NCI-H2196 (cell line): ENCODE results near the gene SDHA.
"Not testable (repeated sequence)": the region's sequence is repeated elsewhere in the genome, so short reads cannot be mapped to it uniquely, and the experiment has no call there.

Experiments
- DNase-seq: peaks from one replicate; lab custom pipeline; 2025; ENCODE audit not compliant: unreplicated experiment; lab: John Stamatoyannopoulos, UW

SDHA gene

DNA sequence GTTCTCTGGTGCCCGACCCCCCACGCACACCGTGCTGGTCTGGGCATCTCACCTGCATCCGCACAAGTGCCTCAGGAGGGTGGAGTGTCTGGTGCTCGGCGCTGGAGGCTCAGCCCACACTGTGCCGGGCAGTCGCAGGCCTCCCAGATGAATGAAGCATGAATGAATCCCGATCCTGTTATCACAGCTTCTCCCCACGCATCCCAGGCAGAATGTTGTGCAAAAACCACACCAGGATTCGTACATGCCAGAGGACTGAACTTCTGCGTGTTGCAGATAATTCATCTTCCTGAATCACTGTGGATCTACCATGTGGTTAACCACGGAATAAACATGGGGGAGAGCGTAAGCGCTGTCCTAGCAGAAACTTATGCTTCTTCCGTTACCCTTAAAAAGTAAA lies 78.8 kb downstream of the SDHA start:
- DNase-seq: not testable (repeated sequence)

DNA sequence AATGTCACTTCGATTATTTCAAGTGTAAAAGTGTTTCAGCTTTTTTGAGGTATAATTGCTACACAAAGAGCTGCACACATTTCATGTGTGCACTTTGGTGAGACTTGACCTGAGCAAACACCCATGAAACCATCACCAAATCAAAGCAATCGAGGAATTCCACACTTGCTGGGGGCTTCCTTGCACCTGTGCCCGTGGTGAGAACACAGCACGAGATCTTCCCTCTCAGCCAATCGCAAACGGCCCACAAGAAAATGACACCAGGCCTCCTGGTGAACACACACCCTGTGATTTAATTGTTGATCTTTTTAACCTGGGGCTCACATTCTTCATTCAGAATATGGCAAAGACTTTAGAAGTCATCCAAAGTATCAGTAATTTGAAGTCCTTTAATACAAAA lies 79.3 kb downstream of the SDHA start:
- DNase-seq: not testable (repeated sequence)

DNA sequence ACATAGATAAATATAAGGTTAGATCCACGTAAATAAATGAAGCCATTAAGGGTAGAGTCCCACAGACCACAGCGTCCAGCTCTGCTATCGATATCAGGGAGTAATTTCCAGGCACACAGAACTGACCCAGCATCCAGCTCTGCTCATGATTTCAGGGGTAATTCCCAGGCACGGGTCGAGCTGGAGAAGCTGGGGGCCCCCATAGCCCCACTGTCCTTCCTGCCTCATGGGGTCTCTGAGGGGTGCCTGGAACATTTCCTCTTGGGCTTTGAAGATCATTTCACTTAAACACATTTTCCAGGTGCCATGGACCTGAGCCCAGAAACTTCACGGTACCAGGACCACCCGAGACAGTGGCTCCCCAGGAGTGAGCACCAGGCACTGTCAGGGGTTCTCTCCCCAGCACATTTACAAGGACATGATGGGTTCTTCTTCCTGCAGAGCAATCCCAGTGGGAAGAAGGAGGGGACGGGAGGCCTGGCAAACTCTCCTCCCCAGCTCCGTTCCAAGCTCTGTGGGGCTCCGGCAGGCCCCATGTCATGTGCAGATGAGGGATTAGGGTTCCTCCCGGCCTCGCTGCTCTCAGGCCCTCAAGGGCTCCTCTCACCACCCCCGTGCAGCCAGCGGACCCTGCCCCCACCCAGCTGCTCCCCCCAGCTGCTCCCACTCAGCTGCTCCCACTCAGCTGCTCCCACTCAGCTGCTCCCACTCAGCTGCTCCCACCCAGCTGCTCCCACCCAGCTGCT lies 80.0 kb downstream of the SDHA start:
- not testable (repeated sequence) for DNase-seq

DNA sequence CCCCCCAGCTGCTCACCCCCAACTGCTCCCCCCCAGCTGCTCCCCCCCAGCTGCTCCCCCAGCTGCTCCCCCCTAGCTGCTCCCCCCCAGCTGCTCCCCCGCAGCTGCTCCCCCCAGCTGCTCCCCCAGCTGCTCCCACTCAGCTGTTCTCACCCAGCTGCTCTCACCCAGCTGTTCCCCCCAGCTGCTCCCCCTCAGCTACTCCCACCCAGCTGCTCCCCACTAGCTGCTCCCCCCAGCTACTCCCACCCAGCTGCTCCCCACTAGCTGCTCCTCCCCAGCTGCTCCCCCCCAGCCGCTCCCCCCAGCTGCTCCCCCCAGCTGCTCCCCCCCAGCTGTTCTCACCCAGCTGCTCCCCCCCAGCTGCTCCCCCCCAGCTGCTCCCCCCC lies 80.6 kb downstream of the SDHA start:
- no peak for DNase-seq

DNA sequence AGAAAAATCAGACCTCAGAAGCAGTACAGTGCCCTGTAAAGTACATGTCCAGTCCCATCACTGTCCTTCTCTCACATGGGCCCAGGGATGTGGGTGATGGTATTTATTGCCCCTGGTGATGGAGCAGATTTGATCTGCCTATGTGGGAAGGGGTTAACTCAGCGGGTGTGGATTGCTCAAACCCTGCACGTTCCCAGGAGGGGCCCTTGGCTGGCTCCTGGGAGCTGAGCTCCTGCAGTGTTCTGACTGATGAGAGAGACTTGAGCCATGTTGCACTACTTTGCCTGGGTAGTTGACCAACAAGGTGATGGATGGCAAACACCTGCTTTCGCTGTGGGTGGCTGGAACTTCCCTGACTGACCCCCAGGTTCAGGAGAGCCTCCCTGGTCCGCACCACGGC lies 81.8 kb downstream of the SDHA start:
- not testable (repeated sequence) for DNase-seq

DNA sequence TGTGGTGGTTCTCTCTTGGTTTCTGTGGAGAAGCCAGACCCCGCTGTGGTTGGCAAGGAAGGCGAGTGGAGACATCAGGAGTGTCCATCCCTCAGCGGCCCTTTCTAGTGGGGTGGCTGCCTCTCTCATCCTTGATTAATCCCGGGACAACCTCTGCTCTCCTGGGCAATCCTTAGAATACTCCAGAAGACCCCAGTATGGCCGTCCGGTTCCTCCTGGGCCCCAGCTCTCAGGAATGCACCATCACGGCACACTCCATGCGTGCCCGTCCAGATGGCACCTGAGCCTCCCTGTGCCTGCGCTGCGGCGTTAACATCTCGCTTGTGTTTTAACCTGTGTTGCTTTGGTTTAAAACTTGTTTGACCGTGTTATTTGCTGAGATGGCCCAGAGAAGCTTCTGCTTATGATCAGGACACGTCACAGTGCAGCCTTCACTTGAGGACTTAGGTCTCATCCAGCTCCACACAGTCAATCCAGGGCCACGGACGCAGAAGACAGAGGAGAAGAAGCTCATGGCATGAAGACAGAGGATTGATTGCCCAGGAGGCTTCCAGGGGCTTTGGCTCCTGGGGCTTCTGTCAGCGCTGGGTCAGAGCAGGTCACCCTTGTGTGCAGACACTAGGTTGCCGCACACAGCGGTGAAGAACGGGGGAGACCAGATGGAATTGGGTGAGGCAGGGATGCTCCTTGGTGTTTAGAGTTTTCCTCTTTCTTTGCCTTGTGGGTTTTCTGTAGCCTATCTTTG lies 82.7 kb downstream of the SDHA start:
- not testable (repeated sequence) for DNase-seq

DNA sequence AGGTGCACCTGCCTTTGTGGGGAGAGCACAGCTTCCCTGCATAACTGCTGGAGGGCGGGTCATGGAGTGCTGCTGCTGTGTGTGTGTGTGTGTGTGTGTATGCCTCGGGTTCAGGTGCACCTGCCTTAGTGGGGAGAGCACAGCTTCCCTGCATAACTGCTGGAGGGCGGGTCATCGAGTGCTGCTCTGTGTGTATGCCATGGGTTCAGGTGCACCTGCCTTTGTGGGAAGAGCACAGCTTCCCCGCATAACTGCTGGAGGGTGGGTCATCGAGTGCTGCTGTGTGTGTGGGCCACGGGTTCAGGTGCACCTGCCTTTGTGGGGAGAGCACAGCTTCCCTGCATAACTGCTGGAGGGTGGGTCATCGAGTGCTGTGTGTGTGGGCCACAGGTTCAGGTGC lies 84.3 kb downstream of the SDHA start:
- DNase-seq: peak; percentile 70

DNA sequence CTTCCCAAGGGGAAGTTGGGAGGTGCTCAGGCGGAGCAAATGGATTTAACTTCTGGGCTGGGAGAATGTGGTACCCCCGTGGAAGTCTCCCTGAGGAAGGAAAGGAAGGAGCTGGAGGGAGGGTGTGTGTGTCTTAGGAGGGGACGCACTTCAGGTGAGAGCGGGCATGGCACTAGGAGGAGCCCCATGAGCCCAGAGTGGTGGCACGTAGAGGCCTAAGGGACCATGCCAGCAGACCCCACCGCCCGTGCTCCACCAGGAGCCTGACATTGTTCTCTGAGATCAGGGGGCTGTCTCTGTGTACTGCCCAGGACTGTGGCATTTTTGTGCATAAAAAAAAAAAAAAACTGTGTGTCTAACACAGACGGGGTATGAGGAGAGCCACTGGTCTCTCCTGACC lies 84.8 kb downstream of the SDHA start:
- DNase-seq: no peak

DNA sequence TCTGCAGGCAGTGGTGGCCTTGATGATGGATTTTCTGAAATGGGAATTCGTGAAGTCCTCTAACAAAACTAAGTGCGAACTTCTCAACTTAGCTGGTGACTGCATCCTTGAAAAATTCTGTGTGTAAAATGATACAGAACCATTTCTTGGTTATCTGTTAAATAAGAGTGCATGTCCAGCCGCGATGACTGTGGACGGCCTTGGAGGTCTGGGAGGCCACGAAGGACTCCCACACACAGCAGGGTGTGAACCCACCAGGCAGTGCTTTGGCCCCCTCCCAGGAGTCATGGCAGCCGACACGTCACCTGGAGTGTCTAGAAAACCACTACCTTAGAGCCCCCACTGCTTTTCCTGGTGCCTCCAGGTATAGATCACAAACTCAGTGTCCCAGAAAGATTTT lies 85.6 kb downstream of the SDHA start:
- DNase-seq: not testable (repeated sequence)

DNA sequence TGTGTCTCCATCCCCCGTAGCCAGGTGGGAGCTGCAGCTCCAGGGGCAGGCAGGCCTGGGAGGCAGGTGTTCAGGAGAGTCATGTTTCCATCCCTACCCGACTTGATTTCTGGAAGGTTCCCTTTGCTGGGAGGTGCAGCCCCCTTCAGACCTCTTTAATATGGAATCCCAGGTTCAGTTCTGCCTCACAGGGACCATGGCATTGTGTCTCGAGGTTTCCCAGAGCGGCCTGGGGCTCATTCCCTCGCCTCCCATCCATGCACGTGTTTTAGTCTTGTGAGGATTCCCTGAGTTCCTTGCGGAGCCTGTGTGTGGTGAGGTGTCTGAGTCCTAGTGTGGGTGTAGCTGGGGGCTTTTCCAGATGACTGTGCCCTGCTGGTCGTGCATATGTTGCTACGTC lies 86.9 kb downstream of the SDHA start:
- no peak for DNase-seq

DNA sequence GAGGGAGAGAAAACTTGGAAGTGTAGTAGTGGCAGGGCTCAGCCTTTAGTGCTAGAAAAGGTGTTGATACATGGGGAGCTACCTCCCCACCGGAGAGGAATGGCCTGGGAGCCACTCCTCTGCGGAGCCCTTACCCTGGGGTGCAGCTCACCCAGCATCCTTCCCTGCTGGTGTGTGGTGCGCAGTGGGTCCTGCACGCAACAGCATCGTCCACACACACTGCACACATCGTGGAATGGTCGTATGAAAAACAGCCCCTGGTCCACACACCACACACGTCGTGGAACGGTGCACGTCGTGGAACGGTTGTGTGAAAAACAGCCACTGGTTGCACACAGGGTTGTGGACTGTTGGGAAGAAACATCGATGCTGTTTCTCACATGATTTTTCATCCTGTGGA lies 87.3 kb downstream of the SDHA start:
- no peak for DNase-seq

DNA sequence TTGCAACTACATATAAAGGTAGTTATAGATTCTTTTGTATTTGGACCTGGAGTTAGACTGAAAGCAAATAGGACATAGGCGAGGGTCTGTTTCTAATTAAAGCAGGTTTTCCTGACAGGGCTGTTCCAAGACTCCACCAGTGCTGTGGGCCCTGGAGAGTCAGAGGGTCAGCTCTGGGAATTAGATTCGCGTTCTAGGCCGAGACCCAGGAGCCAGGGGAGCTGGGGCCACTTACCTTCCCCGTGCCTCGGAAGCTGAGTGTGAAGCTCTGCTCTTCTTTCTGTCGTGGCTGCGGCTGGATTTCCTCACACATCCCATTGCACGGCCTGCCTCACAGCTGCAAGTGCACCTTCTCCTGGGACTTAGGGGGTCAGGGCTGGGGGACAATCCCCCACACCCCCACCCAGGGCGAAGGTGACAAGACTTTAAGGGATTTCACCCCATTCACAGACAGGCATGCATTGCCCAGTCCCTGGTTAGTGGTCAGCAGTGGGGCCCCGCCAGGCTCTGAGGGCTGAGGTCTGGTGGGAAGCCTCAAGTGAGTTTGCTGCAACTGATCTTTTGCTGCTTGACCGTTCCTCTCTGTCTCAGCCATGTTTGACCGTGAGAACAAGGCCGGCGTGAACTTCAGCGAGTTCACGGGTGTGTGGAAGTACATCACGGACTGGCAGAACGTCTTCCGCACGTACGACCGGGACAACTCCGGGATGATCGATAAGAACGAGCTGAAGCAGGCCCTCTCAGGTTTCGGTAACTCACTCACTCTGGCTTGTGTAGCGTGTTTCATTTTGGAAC lies 88.1 kb downstream of the SDHA start:
- no peak for DNase-seq
